DND-41 (cell line): ENCODE data around the gene PTPRK.

Experiments used
- EZH2 ChIP-seq: IDR thresholded peaks from 3 replicates; pipeline ENCODE4 v1.6.1; 2012; ENCODE audit warnings: borderline replicate concordance, low read depth, mild to moderate bottlenecking, moderate library complexity, low read length, inconsistent platforms; ENCODE audit not compliant: severe bottlenecking
- TF ChIP-seq, protein P1 (sequence below): IDR thresholded peaks from 2 replicates; pipeline ENCODE4 v1.5.1; 2012; ENCODE audit warnings: borderline replicate concordance, low read length, moderate library complexity, mild to moderate bottlenecking; ENCODE audit not compliant: poor library complexity, severe bottlenecking; ENCODE audit errors: extremely low read depth

DNA sequence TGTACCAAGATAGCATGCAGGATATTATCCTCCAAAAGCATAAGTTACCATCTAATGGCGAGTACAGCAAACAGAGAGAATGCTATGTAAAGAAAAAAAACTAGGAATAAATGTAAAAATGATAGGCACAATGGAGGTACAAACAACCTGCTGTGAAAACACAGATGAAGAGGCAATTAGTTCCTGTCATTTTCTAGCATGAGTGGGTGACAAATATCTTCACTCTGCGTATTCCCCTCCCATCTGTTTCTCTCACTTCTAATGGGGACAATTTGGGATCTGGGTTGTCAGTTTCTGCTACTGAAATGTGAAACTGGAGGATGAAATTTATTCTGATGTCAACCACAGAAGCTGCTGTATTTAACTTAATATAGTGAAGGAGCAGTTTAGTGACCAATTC is 11.7 kb upstream of the PTPRK start:
- TF ChIP-seq, protein P1, sequence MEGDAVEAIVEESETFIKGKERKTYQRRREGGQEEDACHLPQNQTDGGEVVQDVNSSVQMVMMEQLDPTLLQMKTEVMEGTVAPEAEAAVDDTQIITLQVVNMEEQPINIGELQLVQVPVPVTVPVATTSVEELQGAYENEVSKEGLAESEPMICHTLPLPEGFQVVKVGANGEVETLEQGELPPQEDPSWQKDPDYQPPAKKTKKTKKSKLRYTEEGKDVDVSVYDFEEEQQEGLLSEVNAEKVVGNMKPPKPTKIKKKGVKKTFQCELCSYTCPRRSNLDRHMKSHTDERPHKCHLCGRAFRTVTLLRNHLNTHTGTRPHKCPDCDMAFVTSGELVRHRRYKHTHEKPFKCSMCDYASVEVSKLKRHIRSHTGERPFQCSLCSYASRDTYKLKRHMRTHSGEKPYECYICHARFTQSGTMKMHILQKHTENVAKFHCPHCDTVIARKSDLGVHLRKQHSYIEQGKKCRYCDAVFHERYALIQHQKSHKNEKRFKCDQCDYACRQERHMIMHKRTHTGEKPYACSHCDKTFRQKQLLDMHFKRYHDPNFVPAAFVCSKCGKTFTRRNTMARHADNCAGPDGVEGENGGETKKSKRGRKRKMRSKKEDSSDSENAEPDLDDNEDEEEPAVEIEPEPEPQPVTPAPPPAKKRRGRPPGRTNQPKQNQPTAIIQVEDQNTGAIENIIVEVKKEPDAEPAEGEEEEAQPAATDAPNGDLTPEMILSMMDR, result no peak
- TF ChIP-seq EZH2, result no peak
